GM19395 (cell line): ENCODE data around the gene RIPPLY3.
"Not testable (repeated sequence)": the region's sequence is repeated elsewhere in the genome, so short reads cannot be mapped to it uniquely, and the experiment has no call there.

Source experiments
- ATAC-seq: cut with Tn5 transposase; IDR thresholded peaks from one replicate; pipeline ENCODE4 v1.9.1; 2021; ENCODE audit warnings: mild to moderate bottlenecking, moderate library complexity; ENCODE audit not compliant: unreplicated experiment

RIPPLY3 gene

GRCh38 chr21:37005548-37006485 is 685 bp upstream of the RIPPLY3 start:
- ATAC-seq: no peak

- no peak for ATAC-seq
These were observed 2.2 kb downstream of the RIPPLY3 start for GRCh38 chr21:37008724-37009123.

GRCh38 chr21:37009740-37010341 is 3.3 kb downstream of the RIPPLY3 start:
- ATAC-seq: peak; percentile 85

GRCh38 chr21:37017951-37018679 is 11.6 kb downstream of the RIPPLY3 start:
- ATAC-seq: no peak

- ATAC-seq: no peak
These were observed 20.0 kb downstream of the RIPPLY3 start for GRCh38 chr21:37026499-37026898.

- ATAC-seq: no peak
These were observed 22.1 kb downstream of the RIPPLY3 start for GRCh38 chr21:37028570-37028969.

GRCh38 chr21:37030864-37031263 is 24.4 kb downstream of the RIPPLY3 start:
- ATAC-seq: no peak

GRCh38 chr21:37032293-37032692 is 25.8 kb downstream of the RIPPLY3 start:
- ATAC-seq: no peak

- no peak for ATAC-seq
These were observed 26.5 kb downstream of the RIPPLY3 start for GRCh38 chr21:37032877-37033471.

GRCh38 chr21:37034394-37034793 is 27.9 kb downstream of the RIPPLY3 start:
- not testable (repeated sequence) for ATAC-seq

GRCh38 chr21:37036177-37036576 is 29.7 kb downstream of the RIPPLY3 start:
- no peak for ATAC-seq

GRCh38 chr21:37039411-37040075 is 33.0 kb downstream of the RIPPLY3 start:
- no peak for ATAC-seq

- ATAC-seq: no peak
These were observed 33.7 kb downstream of the RIPPLY3 start for GRCh38 chr21:37040212-37040611.

- ATAC-seq: no peak
These were observed 35.3 kb downstream of the RIPPLY3 start for GRCh38 chr21:37041706-37042271.

GRCh38 chr21:37043818-37044217 is 37.3 kb downstream of the RIPPLY3 start:
- no peak for ATAC-seq

- no peak for ATAC-seq
These were observed 38.1 kb downstream of the RIPPLY3 start for GRCh38 chr21:37044643-37045042.

GRCh38 chr21:37045149-37045548 is 38.6 kb downstream of the RIPPLY3 start:
- ATAC-seq: no peak

GRCh38 chr21:37045556-37045955 is 39.1 kb downstream of the RIPPLY3 start:
- ATAC-seq: no peak

GRCh38 chr21:37047079-37047478 is 40.6 kb downstream of the RIPPLY3 start:
- ATAC-seq: no peak

- ATAC-seq: not testable (repeated sequence)
These were observed 43.2 kb downstream of the RIPPLY3 start for GRCh38 chr21:37049741-37050140.
